ENCODE results near the gene HACD3.

DNA sequence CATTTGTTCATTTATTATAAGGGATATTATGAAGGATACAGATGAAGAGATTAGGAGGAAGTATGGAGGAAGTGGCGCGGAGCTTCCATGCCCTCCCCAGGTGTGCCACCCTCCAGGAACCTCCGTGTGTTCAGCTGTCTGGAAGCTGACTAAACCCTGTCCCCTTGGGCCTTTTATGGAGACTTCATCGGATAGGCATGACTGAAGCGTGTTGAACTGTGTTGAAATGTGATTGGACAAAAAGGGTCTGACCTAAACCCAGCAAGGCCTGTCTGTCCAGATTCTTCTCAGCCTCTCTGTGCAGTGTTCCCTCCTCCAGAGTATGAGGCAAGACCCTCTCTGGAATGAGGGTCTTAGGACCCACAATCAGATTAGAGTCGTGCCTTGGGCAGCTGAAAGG, 31.7 kb downstream of the HACD3 start:
- TF ChIP-seq, protein P1, sequence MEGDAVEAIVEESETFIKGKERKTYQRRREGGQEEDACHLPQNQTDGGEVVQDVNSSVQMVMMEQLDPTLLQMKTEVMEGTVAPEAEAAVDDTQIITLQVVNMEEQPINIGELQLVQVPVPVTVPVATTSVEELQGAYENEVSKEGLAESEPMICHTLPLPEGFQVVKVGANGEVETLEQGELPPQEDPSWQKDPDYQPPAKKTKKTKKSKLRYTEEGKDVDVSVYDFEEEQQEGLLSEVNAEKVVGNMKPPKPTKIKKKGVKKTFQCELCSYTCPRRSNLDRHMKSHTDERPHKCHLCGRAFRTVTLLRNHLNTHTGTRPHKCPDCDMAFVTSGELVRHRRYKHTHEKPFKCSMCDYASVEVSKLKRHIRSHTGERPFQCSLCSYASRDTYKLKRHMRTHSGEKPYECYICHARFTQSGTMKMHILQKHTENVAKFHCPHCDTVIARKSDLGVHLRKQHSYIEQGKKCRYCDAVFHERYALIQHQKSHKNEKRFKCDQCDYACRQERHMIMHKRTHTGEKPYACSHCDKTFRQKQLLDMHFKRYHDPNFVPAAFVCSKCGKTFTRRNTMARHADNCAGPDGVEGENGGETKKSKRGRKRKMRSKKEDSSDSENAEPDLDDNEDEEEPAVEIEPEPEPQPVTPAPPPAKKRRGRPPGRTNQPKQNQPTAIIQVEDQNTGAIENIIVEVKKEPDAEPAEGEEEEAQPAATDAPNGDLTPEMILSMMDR (optimal IDR thresholded peaks at IDR 0.05 in 1 of 3, IDR thresholded peaks at IDR 0.05 in 1 of 3, conservative IDR thresholded peaks at IDR 0.05 in 1 of 3; ENCODE audit: extremely low read depth in 1 of 3, insufficient read depth in 2 of 3, low read length in 3 of 3) = no peak
- no peak for TF ChIP-seq EZH2 (IDR thresholded peaks at IDR 0.05; ENCODE audit: low read length)

Data from keratinocyte (primary cell).